ENCODE measurements around the gene MRPS18B. TPM values are rescaled to one million over a fixed set of nuclear protein-coding genes. Genes with fewer than 3 reads are reported as not detected.

Gene MRPS18B
- total and polyA plus RNA-seq, 2 of the 4 experiments (the other 2 are of a cell fraction) = 51.2 to 82.3 TPM

DNA sequence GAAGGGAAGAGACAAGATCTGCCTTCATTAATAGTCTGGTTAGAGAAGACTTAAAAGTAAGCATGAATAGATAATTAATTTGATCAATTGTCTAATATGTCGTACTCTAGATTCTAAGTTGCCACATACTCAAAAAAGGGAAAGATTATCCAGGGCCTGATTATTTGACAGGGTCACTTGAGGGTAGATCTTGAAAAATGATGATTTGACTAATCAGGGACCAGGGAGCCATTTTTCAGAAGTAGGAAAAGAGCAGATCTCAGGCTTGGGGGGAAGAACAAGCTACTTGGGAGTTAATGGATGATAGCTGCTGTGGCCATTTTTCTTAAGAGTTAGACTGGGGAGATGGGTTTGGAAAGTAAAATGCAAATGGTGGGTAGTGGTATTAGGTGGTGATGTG lies 25.4 kb upstream of the MRPS18B start:
- dilution Hi-C loops (cut with HindIII; ENCODE audit: low sequenced_read_pairs, unreplicated experiment) (no loop called here), intact Hi-C loops (cut with micrococcal nuclease) (no loop called here), in situ Hi-C loops (cut with MboI; ENCODE audit: low sequenced_read_pairs) (no loop called here)
- H3K9me3 ChIP-seq (ENCODE audit: control insufficient read depth, insufficient read depth, low read length) = no peaks in the 10 kb centered on the region
- H4K91ac ChIP-seq (ENCODE audit: insufficient read depth, low read depth, low read length) = no peak overlapping the region
- H2AFZ ChIP-seq (replicated peaks; ENCODE audit: low read length, poor library complexity) = no peak overlapping the region
- H2AK9ac ChIP-seq (replicated peaks; ENCODE audit: low read depth, low read length, poor library complexity) = no peak overlapping the region
- no peak overlapping the region for H3K4me2 ChIP-seq (ENCODE audit: low read depth, low read length)
- H3K27me3 ChIP-seq (ENCODE audit: control insufficient read depth, insufficient read depth, low read length) = no peaks in the 10 kb centered on the region
- no peak overlapping the region for H3K14ac ChIP-seq (replicated peaks; ENCODE audit: low read depth, low read length)
- H3K18ac ChIP-seq (ENCODE audit: low read depth, low read length) = no peak overlapping the region
- H4K8ac ChIP-seq (ENCODE audit: low read depth in 2 of 2, low read length in 2 of 2) = no peak overlapping the region
- no peak overlapping the region for H3K56ac ChIP-seq (ENCODE audit: extremely low read depth, insufficient read depth, low read length)
- no peaks in the 10 kb centered on the region; the same call in 1 of the 2 replicates for H3K9me1 ChIP-seq (ENCODE audit: insufficient read depth, low read length)
- no peak overlapping the region for H2AK5ac ChIP-seq (ENCODE audit: low read depth, low read length)
- no peak overlapping the region for H3K4me3 ChIP-seq (ENCODE audit: insufficient read depth, low read depth, low read length)
- no peak overlapping the region for H2BK5ac ChIP-seq (ENCODE audit: low read depth, low read length, poor library complexity, severe bottlenecking)
- H3K4me1 ChIP-seq (ENCODE audit: control insufficient read depth, insufficient read depth, low read length) = peaks cover 7% of the 10 kb centered on the region
- H3K27ac ChIP-seq (ENCODE audit: insufficient read depth, low read length) = no peak overlapping the region
- ChIA-PET CTCF (interaction anchor here (1.5 kb wide), 1 partner anchor 51 kb away, joined by 4 read pairs; no protein-coding TSS in a partner anchor), POLR2A (ENCODE audit: unreplicated experiment) (no interaction called here)
- H2BK15ac ChIP-seq (ENCODE audit: low read depth, low read length) = no peak overlapping the region
- no TSS peak for BruUV-seq (replicated peaks)
- no peak for TF ChIP-seq POLR2A (IDR thresholded peaks at IDR 0.05; ENCODE audit: low read depth, low read length)
- no peak for TF ChIP-seq RFX5 (IDR thresholded peaks at IDR 0.05; ENCODE audit: low read depth, low read length)
- no peak for TF ChIP-seq MAZ (IDR thresholded peaks at IDR 0.05; ENCODE audit: borderline replicate concordance, low read depth, low read length)
- no peak for TF ChIP-seq BHLHE40 (IDR thresholded peaks at IDR 0.05; ENCODE audit: low read depth, low read length)
- no peak for TF ChIP-seq CEBPB (IDR thresholded peaks at IDR 0.05; ENCODE audit: low read depth, low read length)
- TF ChIP-seq NFE2L2 (IDR thresholded peaks at IDR 0.05; ENCODE audit: low read depth, low read length) = no peak
- TF ChIP-seq CHD1 (IDR thresholded peaks at IDR 0.05; ENCODE audit: low read depth, low read length) = no peak
- no peak for TF ChIP-seq MAFK (IDR thresholded peaks at IDR 0.05; ENCODE audit: low read depth, low read length)
- TF ChIP-seq, protein P1, sequence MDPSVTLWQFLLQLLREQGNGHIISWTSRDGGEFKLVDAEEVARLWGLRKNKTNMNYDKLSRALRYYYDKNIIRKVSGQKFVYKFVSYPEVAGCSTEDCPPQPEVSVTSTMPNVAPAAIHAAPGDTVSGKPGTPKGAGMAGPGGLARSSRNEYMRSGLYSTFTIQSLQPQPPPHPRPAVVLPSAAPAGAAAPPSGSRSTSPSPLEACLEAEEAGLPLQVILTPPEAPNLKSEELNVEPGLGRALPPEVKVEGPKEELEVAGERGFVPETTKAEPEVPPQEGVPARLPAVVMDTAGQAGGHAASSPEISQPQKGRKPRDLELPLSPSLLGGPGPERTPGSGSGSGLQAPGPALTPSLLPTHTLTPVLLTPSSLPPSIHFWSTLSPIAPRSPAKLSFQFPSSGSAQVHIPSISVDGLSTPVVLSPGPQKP (IDR thresholded peaks at IDR 0.05; ENCODE audit: borderline replicate concordance, low read depth, low read length) = no peak
- no peak for TF ChIP-seq USF2 (IDR thresholded peaks at IDR 0.05; ENCODE audit: low read depth, low read length)
- TF ChIP-seq MXI1 (IDR thresholded peaks at IDR 0.05; ENCODE audit: borderline replicate concordance, low read depth, low read length) = no peak
- H3K23ac ChIP-seq (ENCODE audit: low read depth, low read length) = no peak overlapping the region
- no peak overlapping the region for H2BK20ac ChIP-seq (ENCODE audit: low read depth, low read length)
- no peak overlapping the region for H3K9ac ChIP-seq (ENCODE audit: low read depth, low read length)
- no peak overlapping the region for H2BK120ac ChIP-seq (ENCODE audit: low read depth, low read length)
- no peak overlapping the region for H3K4ac ChIP-seq (ENCODE audit: low read depth, low read length)
- peaks cover 5% of the 10 kb centered on the region for H4K20me1 ChIP-seq (ENCODE audit: insufficient read depth, low read length)
- no peak overlapping the region for H4K5ac ChIP-seq (ENCODE audit: low read depth, low read length)
- peaks cover 16 to 18% of the 10 kb centered on the region in 2 experiments for H3K79me1 ChIP-seq (ENCODE audit: low read depth in 1 of 2, low read length in 2 of 2)
- DNase-seq (no peak), ATAC-seq (ENCODE audit: low read depth) (no peak)
- no CpG with 5 or more reads among the region's 1 CpG for WGBS, 2 experiments (ENCODE audit: extremely low coverage in 2 of 2, insufficient read length in 1 of 2)
- H3K36me3 ChIP-seq (ENCODE audit: control insufficient read depth, insufficient read depth, low read length) = peaks cover 44% of the 10 kb centered on the region

Measured in IMR-90 (cell line).